GM23338 (cell line): ENCODE data around the gene PLPPR5. TPM values are rescaled to one million over a fixed set of nuclear protein-coding genes. Genes with fewer than 3 reads are reported as not detected.

Experiments
- ATAC-seq: fragments of 200-7000 bp; cut with Tn5 transposase; 3 replicates; pipeline ENCODE4 v1.9.1; 2020
- DNase-seq: peaks from one replicate; pipeline ENCODE4 v3.0.0-alpha.2; 2015; ENCODE audit warnings: low spot score
- H2AFZ ChIP-seq: fragments of 200-600 bp; sonication (generic); 2 replicates; pipeline ENCODE4 v1.8.0; 2016; ENCODE audit warnings: antibody characterized with exemption, mild to moderate bottlenecking, moderate library complexity
- H3F3A ChIP-seq: fragments of 200-600 bp; sonication (generic); replicated peaks from 2 replicates; pipeline ENCODE4 v1.8.0; 2017; ENCODE audit warnings: antibody characterized with exemption, mixed run types, low read depth
- H3K27ac ChIP-seq: fragments of 200-600 bp; sonication (generic); 2 replicates; pipeline ENCODE4 v1.6.1; 2016; ENCODE audit warnings: low read depth
- H3K27me3 ChIP-seq: fragments of 200-600 bp; sonication (generic); 2 replicates; pipeline ENCODE4 v1.8.0; 2016; ENCODE audit warnings: mild to moderate bottlenecking, mixed run types, moderate library complexity; ENCODE audit not compliant: insufficient read depth
- H3K36me3 ChIP-seq: fragments of 200-600 bp; sonication (generic); 2 replicates; pipeline ENCODE4 v1.8.0; 2016; ENCODE audit warnings: mild to moderate bottlenecking; ENCODE audit not compliant: insufficient read depth
- H3K4me1 ChIP-seq: fragments of 200-600 bp; sonication (generic); 2 replicates; pipeline ENCODE4 v1.8.0; 2016; ENCODE audit warnings: mild to moderate bottlenecking, moderate library complexity; ENCODE audit not compliant: insufficient read depth
- H3K4me2 ChIP-seq: fragments of 200-600 bp; sonication (generic); 2 replicates; pipeline ENCODE4 v1.7.1; 2017; ENCODE audit warnings: mixed run types
- H3K4me3 ChIP-seq: fragments of 200-600 bp; sonication (generic); 2 replicates; pipeline ENCODE4 v1.6.1; 2016; ENCODE audit warnings: mixed run types
- H3K79me2 ChIP-seq: fragments of 200-600 bp; sonication (generic); replicated peaks from 2 replicates; pipeline ENCODE4 v1.8.0; 2017; ENCODE audit warnings: mild to moderate bottlenecking; ENCODE audit not compliant: insufficient read depth
- H3K9me2 ChIP-seq: fragments of 200-600 bp; sonication (generic); 2 replicates; pipeline ENCODE4 v1.8.0; 2017; ENCODE audit not compliant: insufficient read depth
- H4K20me1 ChIP-seq: fragments of 200-600 bp; sonication (generic); replicated peaks from 2 replicates; pipeline ENCODE4 v1.8.0; 2017; ENCODE audit warnings: mild to moderate bottlenecking; ENCODE audit not compliant: insufficient read depth
- H3K27ac Mint-ChIP-seq: 2 replicates; pipeline ENCODE4 v1.8.0; 2020; ENCODE audit warnings: inconsistent platforms, mild to moderate bottlenecking, moderate library complexity, mixed read lengths
- H3K27me3 Mint-ChIP-seq: 3 replicates; pipeline ENCODE4 v1.8.0; 2022; ENCODE audit warnings: low read depth, mild to moderate bottlenecking, moderate library complexity, mixed read lengths, inconsistent platforms; ENCODE audit not compliant: insufficient read depth, poor library complexity
- H3K36me3 Mint-ChIP-seq: 3 replicates; pipeline ENCODE4 v1.8.0; 2021; ENCODE audit warnings: low read depth, mild to moderate bottlenecking, inconsistent platforms, moderate library complexity, mixed read lengths
- H3K4me1 Mint-ChIP-seq: 3 replicates; pipeline ENCODE4 v1.8.0; 2020; ENCODE audit warnings: mild to moderate bottlenecking, inconsistent platforms, mixed read lengths
- H3K4me3 Mint-ChIP-seq: 3 replicates; pipeline ENCODE4 v1.8.0; 2021; ENCODE audit warnings: moderate library complexity, mild to moderate bottlenecking, inconsistent platforms, mixed read lengths
- H3K9me3 Mint-ChIP-seq: 3 replicates; pipeline ENCODE4 v1.8.0; 2020; ENCODE audit warnings: moderate library complexity, mild to moderate bottlenecking, inconsistent platforms, mixed read lengths
- CREB1 ChIP-seq: fragments of 250-450 bp; sonication (Bioruptor Pico); IDR thresholded peaks from 2 replicates; pipeline ENCODE4 v1.5.0; 2020; ENCODE audit warnings: low read depth, mild to moderate bottlenecking, moderate library complexity
- EZH2 ChIP-seq: fragments of 200-600 bp; sonication (generic); IDR thresholded peaks from one replicate; pipeline ENCODE4 v1.8.0; 2017; ENCODE audit warnings: antibody characterized with exemption, mild to moderate bottlenecking, low read depth; ENCODE audit not compliant: unreplicated experiment
- EZH2phosphoT487 ChIP-seq: fragments of 200-600 bp; sonication (generic); IDR thresholded peaks from one replicate; pipeline ENCODE4 v1.8.1; 2018; ENCODE audit warnings: antibody characterized with exemption; ENCODE audit not compliant: unreplicated experiment
- JUNB ChIP-seq: IDR thresholded peaks from one replicate; pipeline ENCODE4 v1.6.1; 2016; ENCODE audit warnings: antibody characterized with exemption; ENCODE audit not compliant: unreplicated experiment
- NANOG ChIP-seq: IDR thresholded peaks from 2 replicates; pipeline ENCODE4 v1.6.1; 2016; ENCODE audit warnings: antibody characterized with exemption, borderline replicate concordance
- POLR2AphosphoS5 ChIP-seq: IDR thresholded peaks from 2 replicates; pipeline ENCODE4 v1.6.1; 2016; ENCODE audit warnings: antibody characterized with exemption, low read depth
- STAT1 ChIP-seq: IDR thresholded peaks from one replicate; pipeline ENCODE4 v1.6.1; 2016; ENCODE audit warnings: antibody characterized with exemption; ENCODE audit not compliant: unreplicated experiment
- ZNF114 ChIP-seq: fragments of 250-450 bp; sonication (Bioruptor Pico); IDR thresholded peaks from 2 replicates; pipeline ENCODE4 v1.5.0; 2020; ENCODE audit warnings: mild to moderate bottlenecking, moderate library complexity
- ZNF331 ChIP-seq: fragments of 250-450 bp; sonication (Bioruptor Pico); IDR thresholded peaks from 2 replicates; pipeline ENCODE4 v1.5.0; 2020; ENCODE audit warnings: low read depth, mild to moderate bottlenecking, moderate library complexity
- polyA plus RNA-seq: library from polyadenylated mRNA; unstranded; fragments of >200 nt; fragmentation: Nextera tagmentation; extraction: Ambion mirVana; gene quantifications from 2 replicates; pipeline ENCODE4 v1.2.1, GENCODE V29; 2016
- total RNA-seq: library from RNA; depleted of rRNA; stranded (reverse); fragments of >200 nt; shearing (Covaris generic); gene quantifications from 2 replicates; pipeline ENCODE4 v1.2.3, GENCODE V29; 2014
- TF ChIP-seq, protein P1 (sequence below): IDR thresholded peaks from 2 replicates; pipeline ENCODE4 v1.6.1; 2016; ENCODE audit warnings: antibody characterized with exemption
- TF ChIP-seq, protein P2 (sequence below), 2 experiments: fragments of 200-600 bp in 1 of 2; sonication (generic) in 1 of 2; conservative IDR thresholded peaks; 2 replicates each; pipeline versions ENCODE4 v1.5.1 to v1.6.1; 2016 to 2017; ENCODE audit warnings: antibody characterized with exemption in 2 of 2, low read depth in 2 of 2, mild to moderate bottlenecking in 2 of 2, moderate library complexity in 1 of 2
- TF ChIP-seq, protein P3 (sequence below): fragments of 250-450 bp; sonication (Bioruptor Pico); IDR thresholded peaks from 2 replicates; pipeline ENCODE4 v1.5.0; 2020; ENCODE audit warnings: mild to moderate bottlenecking, moderate library complexity
- TF ChIP-seq, protein P4 (sequence below): IDR thresholded peaks from one replicate; pipeline ENCODE4 v1.6.1; 2018; ENCODE audit warnings: antibody characterized with exemption; ENCODE audit not compliant: unreplicated experiment

Gene PLPPR5
- total and polyA plus RNA-seq, 2 experiments from 2014 or later, result 3.2 to 4.2 TPM

DNA sequence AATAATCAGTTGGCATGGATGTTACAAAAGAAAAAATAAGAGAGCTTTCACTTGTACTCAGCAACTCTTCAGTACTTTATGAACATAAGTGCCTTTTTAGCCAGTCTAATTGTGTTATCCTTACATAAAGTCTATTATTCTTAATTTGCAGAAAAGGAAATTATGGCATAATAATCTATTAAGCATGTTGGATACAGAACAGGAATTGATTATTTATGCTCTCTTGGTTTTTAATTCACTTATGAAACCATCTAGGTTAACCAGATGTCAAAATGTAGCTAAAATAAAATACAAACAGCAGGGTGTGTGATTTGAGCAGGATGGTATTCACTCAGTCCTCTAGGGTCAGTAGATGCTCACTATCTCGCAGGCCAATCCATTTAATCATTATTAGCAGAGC is 79.7 kb downstream of the PLPPR5 start:
- Mint-ChIP-seq H3K27me3 (no peaks in the 10 kb centered on the region), H3K36me3 (no peaks in the 10 kb centered on the region), H3K9me3 (no peaks in the 10 kb centered on the region), H3K4me3 (no peak overlapping the region), H3K4me1 (peaks cover 5% of the 10 kb centered on the region; the same call in 2 of the 3 replicates), H3K27ac (no peak overlapping the region)
- DNase-seq, result no peak
- TF ChIP-seq ZNF114 (CRISPR knock-in tag) (no peak), EZH2 (no peak), NANOG (no peak), CREB1 (CRISPR knock-in tag) (no peak), ZNF331 (CRISPR knock-in tag) (no peak), JUNB (no peak), POLR2AphosphoS5 (no peak), EZH2phosphoT487 (no peak), STAT1 (no peak)
- TF ChIP-seq, protein P1, sequence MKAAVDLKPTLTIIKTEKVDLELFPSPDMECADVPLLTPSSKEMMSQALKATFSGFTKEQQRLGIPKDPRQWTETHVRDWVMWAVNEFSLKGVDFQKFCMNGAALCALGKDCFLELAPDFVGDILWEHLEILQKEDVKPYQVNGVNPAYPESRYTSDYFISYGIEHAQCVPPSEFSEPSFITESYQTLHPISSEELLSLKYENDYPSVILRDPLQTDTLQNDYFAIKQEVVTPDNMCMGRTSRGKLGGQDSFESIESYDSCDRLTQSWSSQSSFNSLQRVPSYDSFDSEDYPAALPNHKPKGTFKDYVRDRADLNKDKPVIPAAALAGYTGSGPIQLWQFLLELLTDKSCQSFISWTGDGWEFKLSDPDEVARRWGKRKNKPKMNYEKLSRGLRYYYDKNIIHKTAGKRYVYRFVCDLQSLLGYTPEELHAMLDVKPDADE, result no peak
- TF ChIP-seq, protein P2, sequence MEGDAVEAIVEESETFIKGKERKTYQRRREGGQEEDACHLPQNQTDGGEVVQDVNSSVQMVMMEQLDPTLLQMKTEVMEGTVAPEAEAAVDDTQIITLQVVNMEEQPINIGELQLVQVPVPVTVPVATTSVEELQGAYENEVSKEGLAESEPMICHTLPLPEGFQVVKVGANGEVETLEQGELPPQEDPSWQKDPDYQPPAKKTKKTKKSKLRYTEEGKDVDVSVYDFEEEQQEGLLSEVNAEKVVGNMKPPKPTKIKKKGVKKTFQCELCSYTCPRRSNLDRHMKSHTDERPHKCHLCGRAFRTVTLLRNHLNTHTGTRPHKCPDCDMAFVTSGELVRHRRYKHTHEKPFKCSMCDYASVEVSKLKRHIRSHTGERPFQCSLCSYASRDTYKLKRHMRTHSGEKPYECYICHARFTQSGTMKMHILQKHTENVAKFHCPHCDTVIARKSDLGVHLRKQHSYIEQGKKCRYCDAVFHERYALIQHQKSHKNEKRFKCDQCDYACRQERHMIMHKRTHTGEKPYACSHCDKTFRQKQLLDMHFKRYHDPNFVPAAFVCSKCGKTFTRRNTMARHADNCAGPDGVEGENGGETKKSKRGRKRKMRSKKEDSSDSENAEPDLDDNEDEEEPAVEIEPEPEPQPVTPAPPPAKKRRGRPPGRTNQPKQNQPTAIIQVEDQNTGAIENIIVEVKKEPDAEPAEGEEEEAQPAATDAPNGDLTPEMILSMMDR (conservative IDR thresholded peaks at IDR 0.05; ENCODE audit: low read depth in 2 of 2), result no peak
- TF ChIP-seq, protein P3, sequence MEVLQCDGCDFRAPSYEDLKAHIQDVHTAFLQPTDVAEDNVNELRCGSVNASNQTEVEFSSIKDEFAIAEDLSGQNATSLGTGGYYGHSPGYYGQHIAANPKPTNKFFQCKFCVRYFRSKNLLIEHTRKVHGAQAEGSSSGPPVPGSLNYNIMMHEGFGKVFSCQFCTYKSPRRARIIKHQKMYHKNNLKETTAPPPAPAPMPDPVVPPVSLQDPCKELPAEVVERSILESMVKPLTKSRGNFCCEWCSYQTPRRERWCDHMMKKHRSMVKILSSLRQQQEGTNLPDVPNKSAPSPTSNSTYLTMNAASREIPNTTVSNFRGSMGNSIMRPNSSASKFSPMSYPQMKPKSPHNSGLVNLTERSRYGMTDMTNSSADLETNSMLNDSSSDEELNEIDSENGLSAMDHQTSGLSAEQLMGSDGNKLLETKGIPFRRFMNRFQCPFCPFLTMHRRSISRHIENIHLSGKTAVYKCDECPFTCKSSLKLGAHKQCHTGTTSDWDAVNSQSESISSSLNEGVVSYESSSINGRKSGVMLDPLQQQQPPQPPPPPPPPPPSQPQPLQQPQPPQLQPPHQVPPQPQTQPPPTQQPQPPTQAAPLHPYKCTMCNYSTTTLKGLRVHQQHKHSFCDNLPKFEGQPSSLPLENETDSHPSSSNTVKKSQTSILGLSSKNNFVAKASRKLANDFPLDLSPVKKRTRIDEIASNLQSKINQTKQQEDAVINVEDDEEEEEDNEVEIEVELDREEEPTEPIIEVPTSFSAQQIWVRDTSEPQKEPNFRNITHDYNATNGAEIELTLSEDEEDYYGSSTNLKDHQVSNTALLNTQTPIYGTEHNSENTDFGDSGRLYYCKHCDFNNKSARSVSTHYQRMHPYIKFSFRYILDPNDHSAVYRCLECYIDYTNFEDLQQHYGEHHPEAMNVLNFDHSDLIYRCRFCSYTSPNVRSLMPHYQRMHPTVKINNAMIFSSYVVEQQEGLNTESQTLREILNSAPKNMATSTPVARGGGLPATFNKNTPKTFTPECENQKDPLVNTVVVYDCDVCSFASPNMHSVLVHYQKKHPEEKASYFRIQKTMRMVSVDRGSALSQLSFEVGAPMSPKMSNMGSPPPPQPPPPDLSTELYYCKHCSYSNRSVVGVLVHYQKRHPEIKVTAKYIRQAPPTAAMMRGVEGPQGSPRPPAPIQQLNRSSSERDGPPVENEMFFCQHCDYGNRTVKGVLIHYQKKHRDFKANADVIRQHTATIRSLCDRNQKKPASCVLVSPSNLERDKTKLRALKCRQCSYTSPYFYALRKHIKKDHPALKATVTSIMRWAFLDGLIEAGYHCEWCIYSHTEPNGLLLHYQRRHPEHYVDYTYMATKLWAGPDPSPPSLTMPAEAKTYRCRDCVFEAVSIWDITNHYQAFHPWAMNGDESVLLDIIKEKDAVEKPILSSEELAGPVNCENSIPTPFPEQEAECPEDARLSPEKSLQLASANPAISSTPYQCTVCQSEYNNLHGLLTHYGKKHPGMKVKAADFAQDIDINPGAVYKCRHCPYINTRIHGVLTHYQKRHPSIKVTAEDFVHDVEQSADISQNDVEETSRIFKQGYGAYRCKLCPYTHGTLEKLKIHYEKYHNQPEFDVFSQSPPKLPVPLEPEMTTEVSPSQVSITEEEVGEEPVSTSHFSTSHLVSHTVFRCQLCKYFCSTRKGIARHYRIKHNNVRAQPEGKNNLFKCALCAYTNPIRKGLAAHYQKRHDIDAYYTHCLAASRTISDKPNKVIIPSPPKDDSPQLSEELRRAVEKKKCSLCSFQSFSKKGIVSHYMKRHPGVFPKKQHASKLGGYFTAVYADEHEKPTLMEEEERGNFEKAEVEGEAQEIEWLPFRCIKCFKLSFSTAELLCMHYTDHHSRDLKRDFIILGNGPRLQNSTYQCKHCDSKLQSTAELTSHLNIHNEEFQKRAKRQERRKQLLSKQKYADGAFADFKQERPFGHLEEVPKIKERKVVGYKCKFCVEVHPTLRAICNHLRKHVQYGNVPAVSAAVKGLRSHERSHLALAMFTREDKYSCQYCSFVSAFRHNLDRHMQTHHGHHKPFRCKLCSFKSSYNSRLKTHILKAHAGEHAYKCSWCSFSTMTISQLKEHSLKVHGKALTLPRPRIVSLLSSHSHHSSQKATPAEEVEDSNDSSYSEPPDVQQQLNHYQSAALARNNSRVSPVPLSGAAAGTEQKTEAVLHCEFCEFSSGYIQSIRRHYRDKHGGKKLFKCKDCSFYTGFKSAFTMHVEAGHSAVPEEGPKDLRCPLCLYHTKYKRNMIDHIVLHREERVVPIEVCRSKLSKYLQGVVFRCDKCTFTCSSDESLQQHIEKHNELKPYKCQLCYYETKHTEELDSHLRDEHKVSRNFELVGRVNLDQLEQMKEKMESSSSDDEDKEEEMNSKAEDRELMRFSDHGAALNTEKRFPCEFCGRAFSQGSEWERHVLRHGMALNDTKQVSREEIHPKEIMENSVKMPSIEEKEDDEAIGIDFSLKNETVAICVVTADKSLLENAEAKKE (CRISPR knock-in tag), result no peak
- TF ChIP-seq, protein P4, sequence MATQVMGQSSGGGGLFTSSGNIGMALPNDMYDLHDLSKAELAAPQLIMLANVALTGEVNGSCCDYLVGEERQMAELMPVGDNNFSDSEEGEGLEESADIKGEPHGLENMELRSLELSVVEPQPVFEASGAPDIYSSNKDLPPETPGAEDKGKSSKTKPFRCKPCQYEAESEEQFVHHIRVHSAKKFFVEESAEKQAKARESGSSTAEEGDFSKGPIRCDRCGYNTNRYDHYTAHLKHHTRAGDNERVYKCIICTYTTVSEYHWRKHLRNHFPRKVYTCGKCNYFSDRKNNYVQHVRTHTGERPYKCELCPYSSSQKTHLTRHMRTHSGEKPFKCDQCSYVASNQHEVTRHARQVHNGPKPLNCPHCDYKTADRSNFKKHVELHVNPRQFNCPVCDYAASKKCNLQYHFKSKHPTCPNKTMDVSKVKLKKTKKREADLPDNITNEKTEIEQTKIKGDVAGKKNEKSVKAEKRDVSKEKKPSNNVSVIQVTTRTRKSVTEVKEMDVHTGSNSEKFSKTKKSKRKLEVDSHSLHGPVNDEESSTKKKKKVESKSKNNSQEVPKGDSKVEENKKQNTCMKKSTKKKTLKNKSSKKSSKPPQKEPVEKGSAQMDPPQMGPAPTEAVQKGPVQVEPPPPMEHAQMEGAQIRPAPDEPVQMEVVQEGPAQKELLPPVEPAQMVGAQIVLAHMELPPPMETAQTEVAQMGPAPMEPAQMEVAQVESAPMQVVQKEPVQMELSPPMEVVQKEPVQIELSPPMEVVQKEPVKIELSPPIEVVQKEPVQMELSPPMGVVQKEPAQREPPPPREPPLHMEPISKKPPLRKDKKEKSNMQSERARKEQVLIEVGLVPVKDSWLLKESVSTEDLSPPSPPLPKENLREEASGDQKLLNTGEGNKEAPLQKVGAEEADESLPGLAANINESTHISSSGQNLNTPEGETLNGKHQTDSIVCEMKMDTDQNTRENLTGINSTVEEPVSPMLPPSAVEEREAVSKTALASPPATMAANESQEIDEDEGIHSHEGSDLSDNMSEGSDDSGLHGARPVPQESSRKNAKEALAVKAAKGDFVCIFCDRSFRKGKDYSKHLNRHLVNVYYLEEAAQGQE, result no peak
- Histone ChIP-seq H3K79me2 (no peaks in the 10 kb centered on the region), H3K27ac (no peak overlapping the region), H3K4me1 (no peaks in the 10 kb centered on the region; the same call in 1 of the 2 replicates), H3K4me2 (no peak overlapping the region), H3K36me3 (no peaks in the 10 kb centered on the region), H4K20me1 (no peaks in the 10 kb centered on the region), H3K9me2 (peaks cover 7% of the 10 kb centered on the region; the same call in 1 of the 2 replicates), H3K4me3 (no peak overlapping the region), H2AFZ (no peak overlapping the region), H3K27me3 (no peaks in the 10 kb centered on the region), H3F3A (no peaks in the 10 kb centered on the region)
- no peak for ATAC-seq
